Pons (tissue), 1 donor: ENCODE measurements around the gene NCMAP.

ENCODE experiments used
- DNase-seq: peaks from one replicate; pipeline ENCODE4 v3.0.0-alpha.2; 2016; ENCODE audit warnings: low spot score

Gene NCMAP

GRCh38 chr1:24622218-24622617, 66.3 kb downstream of the NCMAP start:
- DNase-seq: no peak

DNA sequence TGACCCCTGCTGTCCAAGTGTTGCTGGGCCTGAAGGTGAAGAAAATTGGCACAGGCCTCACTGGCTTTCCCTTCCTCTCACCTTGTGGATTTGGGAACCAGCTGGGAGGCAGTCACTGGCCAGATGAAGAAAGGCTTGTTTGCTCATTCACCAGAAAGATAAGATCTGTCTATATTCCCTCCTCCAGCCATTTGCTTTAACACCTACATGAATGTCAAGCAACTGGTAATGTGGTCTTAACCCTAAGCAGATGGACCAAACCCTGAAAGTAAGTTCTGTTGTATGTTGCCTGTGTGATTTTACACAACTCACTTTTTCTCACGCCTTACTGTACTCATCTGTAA, 76.9 kb downstream of the NCMAP start:
- DNase-seq: no peak

- peak; percentile 95 for DNase-seq
These were observed 79.4 kb downstream of the NCMAP start for GRCh38 chr1:24635195-24635843.

- no peak for DNase-seq
These were observed 80.9 kb downstream of the NCMAP start for GRCh38 chr1:24636661-24637357.

GRCh38 chr1:24639094-24639493, 83.2 kb downstream of the NCMAP start:
- no peak for DNase-seq

- peak; percentile 77 for DNase-seq
These were observed 84.0 kb downstream of the NCMAP start for GRCh38 chr1:24639881-24640280.

DNA sequence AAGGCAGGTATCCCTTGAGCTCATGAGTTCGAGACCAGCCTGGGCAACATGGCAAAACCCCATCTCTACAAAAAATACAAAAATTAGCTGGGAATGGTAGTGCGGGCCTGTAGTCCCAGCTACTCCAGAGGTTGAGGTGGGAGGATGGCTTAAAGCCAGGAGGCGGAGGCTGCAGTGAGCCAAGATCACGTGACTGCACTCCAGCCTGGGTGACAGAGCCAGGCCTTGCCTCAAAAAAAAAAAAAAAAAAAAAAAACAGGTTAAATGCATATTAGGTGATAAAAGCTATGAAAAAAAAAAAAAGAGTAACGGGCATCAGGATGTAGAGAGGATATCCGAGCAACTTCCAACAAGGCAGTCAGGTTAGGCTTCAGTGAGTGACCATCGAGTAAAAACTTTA, 84.4 kb downstream of the NCMAP start:
- DNase-seq: no peak

- DNase-seq: peak; percentile 29
These were observed 85.8 kb downstream of the NCMAP start for GRCh38 chr1:24641646-24642151.

- DNase-seq: peak; percentile 100
These were observed 86.8 kb downstream of the NCMAP start, which contains the start of gene SRRM1 for GRCh38 chr1:24642481-24643362. Gene SRRM1, plus strand, starts transcription at chr1:24643302. Its CDS starts 25 bp downstream, at chr1:24643327.

DNA sequence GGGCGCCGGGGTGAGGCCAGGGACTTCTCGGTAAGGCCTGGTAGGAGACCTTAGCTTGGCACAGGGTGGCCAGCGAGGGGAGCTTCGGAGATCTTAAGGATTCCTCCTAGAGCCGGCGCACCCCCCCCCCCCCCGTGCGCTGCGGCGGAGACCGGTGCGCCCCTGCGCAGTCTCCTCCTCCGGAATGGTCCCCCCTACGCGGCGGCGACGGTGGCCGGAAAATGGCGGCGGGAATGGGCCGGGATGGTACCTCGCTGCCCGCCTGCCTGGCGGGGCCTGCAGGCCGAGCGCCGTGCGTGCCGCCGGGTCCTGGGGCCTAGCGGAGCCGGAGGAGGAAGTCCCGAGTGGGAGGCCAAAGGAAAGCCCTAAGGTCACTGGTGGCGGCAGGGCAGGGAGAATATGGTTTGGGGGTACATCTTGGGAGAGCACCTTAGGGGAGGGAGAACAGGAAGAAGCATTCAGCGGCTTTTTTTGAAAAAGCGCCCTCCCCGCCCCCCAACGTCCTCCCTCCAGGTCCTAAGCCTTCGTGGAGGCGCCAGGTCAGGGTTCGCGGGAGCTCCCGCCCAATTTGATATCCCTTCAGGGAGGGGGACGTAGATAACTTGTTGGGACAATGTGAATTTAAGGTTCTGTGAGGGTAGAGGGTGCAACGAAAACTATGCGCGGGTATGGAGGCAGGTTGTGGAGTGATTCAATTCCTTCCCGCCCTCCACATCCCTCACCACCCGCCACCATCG, 87.6 kb downstream of the NCMAP start:
- no peak for DNase-seq

DNA sequence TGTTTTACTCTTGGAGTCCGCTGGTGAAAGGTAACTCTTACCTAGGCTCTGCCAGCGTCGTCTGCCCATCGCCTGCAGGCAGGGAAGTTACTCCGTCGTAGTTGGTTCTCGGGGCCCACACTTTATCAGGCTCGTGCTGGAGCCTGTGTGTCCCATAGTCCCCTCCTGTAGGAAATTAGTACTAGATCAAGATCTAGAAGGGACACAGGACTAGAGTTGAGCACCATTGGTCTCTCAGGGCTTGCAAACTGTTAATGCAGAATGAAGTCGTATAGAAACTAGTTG, 88.2 kb downstream of the NCMAP start:
- no peak for DNase-seq

GRCh38 chr1:24648919-24649318, 93.0 kb downstream of the NCMAP start:
- DNase-seq: no peak

DNA sequence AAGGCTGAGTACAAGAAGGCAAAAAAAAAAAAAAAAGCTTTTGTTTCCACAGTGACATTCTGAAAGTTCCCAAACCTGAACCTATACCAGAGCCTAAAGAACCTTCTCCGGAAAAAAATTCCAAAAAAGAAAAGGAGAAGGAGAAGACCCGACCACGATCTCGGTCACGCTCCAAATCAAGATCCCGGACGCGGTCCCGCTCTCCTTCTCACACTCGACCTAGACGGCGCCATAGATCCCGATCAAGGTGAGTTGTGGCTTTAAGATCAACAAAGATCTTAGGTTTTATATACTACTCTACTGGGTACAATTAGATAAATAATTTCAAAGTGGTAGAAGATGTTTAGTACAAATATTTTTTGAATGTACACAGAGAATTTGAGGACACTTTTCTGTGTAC, 96.5 kb downstream of the NCMAP start:
- DNase-seq: no peak

DNA sequence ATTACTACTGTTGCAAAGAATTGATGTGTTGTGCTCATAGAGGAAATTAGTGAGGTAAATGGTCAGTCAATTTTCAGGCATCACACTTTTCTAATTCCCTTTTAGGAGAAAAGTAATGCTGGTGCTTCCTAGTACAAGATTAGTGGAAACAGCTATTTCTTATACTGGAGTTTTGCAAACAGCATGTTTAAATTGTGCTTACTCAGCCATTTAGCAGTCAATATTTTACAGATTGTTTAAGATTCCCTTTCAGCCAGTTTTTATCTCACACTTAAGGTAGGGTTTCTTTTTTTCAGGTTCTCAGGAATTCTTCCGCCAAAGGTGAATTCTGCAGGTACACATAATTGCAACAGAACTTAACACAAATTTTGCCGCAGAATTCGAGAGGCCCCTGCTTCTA, 98.1 kb downstream of the NCMAP start:
- DNase-seq: no peak

GRCh38 chr1:24656046-24656445, 100.2 kb downstream of the NCMAP start:
- DNase-seq: no peak

GRCh38 chr1:24657781-24658180, 101.9 kb downstream of the NCMAP start:
- no peak for DNase-seq
